ENCODE data around the gene IFNK. TPM values are rescaled to one million over a fixed set of nuclear protein-coding genes. Genes with fewer than 3 reads are reported as not detected.

IFNK gene
- total RNA-seq, 6 experiments from 2014 or later = not detected

DNA sequence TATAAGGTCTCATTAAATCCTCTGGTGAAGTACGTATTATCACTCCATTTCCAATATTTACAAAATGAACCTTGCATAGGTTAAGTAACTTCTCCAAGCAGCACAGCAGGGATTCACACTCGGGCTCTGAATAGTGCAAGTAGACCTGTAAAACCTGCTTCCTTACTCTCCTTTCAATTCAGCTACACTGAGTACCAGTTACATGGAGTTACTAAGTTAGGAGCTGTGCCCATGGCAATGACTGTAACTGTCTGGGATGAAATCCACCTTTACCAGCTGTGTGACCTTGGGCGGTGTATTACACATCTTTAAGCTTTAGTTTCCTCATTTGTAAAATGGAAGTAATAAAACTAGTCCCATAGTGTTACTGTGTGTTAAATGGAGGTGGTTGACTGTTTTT lies 21.4 kb downstream of the IFNK start:
- H3K4me1 ChIP-seq = peaks cover 0 to 6% (median 3%) of the 10 kb centered on the region in 4 donors
- no peaks in the 10 kb centered on the region for H3K9me3 ChIP-seq
- intact Hi-C loops (cut with DNase I) = no loop called here
- no peak overlapping the region for H3K4me3 ChIP-seq
- DNase-seq (no peak), ATAC-seq (peak in 2 of 4 donors; percentile 35 to 41)
- no peak for TF ChIP-seq POLR2A (IDR thresholded peaks at IDR 0.05)
- no peak for TF ChIP-seq CTCF (IDR thresholded peaks at IDR 0.05)
- H3K27ac ChIP-seq = no peak overlapping the region
- H3K36me3 ChIP-seq = peaks cover 0 to 2% (median 0%) of the 10 kb centered on the region in 4 donors
- H3K27me3 ChIP-seq = no peaks in the 10 kb centered on the region
- 88% methylated on average over 3 of the region's 3 CpGs for WGBS (ENCODE audit: insufficient coverage, low coverage, low lambda C conversion rate, missing lambda C conversion rate)

DNA sequence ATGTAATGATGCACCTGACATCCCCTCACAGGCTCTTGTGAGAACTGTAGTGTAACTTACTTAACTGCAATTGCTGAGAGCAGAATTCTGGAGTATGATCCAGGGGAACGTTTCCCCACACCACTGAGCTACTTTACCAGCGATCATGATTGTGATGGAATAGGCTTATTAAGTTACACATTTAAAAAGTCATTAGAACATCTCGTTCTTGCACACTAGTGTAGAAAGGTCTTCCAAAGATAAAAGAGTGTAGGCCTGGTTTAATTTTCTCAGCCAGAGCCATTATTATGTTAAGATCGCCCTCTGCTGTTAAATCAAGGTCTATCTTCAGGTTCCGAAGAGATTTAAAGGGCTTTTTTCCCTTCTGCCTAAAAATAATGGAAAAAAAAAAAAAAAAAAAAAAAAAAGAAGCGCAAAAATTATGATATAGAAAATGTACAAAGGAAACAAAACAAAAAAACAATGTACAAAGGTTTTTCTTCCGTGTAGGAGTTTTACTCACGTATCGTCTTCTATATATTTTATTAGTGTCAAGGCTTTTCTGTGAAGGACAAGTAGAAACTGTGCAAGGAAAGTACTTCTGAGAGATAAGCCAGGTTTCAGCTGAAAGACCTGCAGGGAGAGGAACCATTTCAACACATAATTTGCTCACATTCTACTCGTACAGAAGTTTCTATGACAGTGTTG lies 24.1 kb downstream of the IFNK start:
- H3K27me3 ChIP-seq = no peaks in the 10 kb centered on the region
- H3K36me3 ChIP-seq = peaks cover 0 to 7% (median 0%) of the 10 kb centered on the region in 4 donors
- H3K4me3 ChIP-seq = no peak overlapping the region
- TF ChIP-seq POLR2A (IDR thresholded peaks at IDR 0.05) (no peak), CTCF (IDR thresholded peaks at IDR 0.05) (peak; percentile 49 to 55 (median 52))
- intact Hi-C loops (cut with DNase I) = no loop called here
- ATAC-seq (peak; percentile 89 to 95 (median 92)), DNase-seq (no peak)
- H3K9me3 ChIP-seq = no peaks in the 10 kb centered on the region
- WGBS (ENCODE audit: insufficient coverage, low coverage, low lambda C conversion rate, missing lambda C conversion rate) = 28% methylated on average over 10 of the region's 10 CpGs
- no peak overlapping the region for H3K27ac ChIP-seq
- H3K4me1 ChIP-seq = no peaks in the 10 kb centered on the region

DNA sequence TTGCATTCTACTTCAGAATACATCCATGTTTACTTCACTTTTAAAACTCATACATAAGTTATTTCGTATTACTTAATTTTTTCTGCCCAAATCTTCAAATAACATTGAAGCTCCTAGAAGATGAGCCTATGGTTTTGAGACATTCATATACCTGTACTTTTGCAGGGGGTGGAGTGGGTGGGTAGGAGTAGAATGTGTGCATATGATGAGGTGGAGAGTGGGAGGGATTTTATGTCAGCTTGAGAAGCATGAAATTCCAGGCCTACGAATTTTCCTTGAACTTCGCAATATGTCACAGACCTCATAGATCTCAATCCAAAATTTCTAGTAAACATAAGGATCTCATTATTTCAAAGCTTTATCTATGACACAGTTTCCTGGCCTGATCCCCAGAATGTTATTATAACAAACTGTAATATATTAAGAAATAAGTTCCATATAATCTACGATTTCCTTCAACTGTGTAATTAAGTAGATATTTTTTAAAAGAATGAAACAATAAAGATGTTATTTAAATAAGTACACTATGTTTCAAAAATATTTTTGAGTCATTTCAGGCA lies 25.2 kb downstream of the IFNK start:
- intact Hi-C loops (cut with DNase I) = no loop called here
- 80% methylated on average over 4 of the region's 4 CpGs for WGBS (ENCODE audit: insufficient coverage, low coverage, low lambda C conversion rate, missing lambda C conversion rate)
- DNase-seq = no peak
- TF ChIP-seq POLR2A (IDR thresholded peaks at IDR 0.05) = no peak
- no peak for TF ChIP-seq CTCF (IDR thresholded peaks at IDR 0.05)
- ATAC-seq = no peak
- H3K27me3 ChIP-seq = no peaks in the 10 kb centered on the region
- no peak overlapping the region for H3K4me3 ChIP-seq
- H3K27ac ChIP-seq = no peak overlapping the region
- peaks cover 0 to 10% (median 0%) of the 10 kb centered on the region in 4 donors for H3K36me3 ChIP-seq
- H3K9me3 ChIP-seq = no peaks in the 10 kb centered on the region
- no peaks in the 10 kb centered on the region for H3K4me1 ChIP-seq

DNA sequence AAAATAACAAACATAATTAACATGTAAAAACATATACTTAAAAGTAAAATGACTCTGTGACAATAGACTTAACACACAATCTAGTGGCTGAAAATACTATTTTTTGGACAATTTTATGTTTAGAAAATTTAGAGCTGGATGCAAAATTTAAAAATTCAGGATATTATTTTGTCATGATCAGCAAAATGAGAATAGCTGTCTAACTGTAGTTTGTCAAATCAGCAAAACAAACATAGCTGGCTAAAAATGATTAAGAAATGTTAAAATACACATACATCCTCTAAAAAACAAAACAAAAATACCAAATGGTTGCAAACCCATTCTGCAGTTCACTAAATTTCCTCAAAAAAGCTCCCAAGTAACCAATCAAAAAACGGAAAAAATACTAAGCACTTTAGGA lies 30.6 kb downstream of the IFNK start:
- no peak overlapping the region for H3K27ac ChIP-seq
- 87% methylated on average over 1 of the region's 1 CpG for WGBS (ENCODE audit: insufficient coverage, low coverage, low lambda C conversion rate, missing lambda C conversion rate)
- H3K9me3 ChIP-seq = no peaks in the 10 kb centered on the region
- H3K27me3 ChIP-seq = no peaks in the 10 kb centered on the region
- no peak for ATAC-seq
- intact Hi-C loops (cut with DNase I) = loop anchor here in 1 of 2 donors (10.0 kb wide), 1 partner anchor 220 kb away; no protein-coding TSS in a partner anchor
- no peak overlapping the region for H3K4me3 ChIP-seq
- no peak for DNase-seq
- no peaks in the 10 kb centered on the region for H3K4me1 ChIP-seq
- TF ChIP-seq POLR2A (IDR thresholded peaks at IDR 0.05) = no peak
- TF ChIP-seq CTCF (IDR thresholded peaks at IDR 0.05) = no peak
- H3K36me3 ChIP-seq = peaks cover 0 to 35% (median 8%) of the 10 kb centered on the region in 4 donors
